SU-DHL-6 (cell line): ENCODE measurements around the gene ARMC9.

ENCODE experiments used
- EZH2phosphoT487 ChIP-seq: fragments of 200-600 bp; sonication (generic), shearing (Covaris generic); conservative IDR thresholded peaks from 2 replicates; pipeline ENCODE4 v1.6.1; 2018; ENCODE audit warnings: mild to moderate bottlenecking, antibody characterized with exemption, low read length, moderate library complexity, mixed read lengths
- TF ChIP-seq, protein P1 (sequence below): fragments of 200-600 bp; sonication (generic); IDR thresholded peaks from one replicate; pipeline ENCODE4 v1.5.1; 2017; ENCODE audit warnings: antibody characterized with exemption, mild to moderate bottlenecking, low read length, moderate library complexity; ENCODE audit not compliant: insufficient read depth, poor library complexity, severe bottlenecking

- TF ChIP-seq, protein P1, sequence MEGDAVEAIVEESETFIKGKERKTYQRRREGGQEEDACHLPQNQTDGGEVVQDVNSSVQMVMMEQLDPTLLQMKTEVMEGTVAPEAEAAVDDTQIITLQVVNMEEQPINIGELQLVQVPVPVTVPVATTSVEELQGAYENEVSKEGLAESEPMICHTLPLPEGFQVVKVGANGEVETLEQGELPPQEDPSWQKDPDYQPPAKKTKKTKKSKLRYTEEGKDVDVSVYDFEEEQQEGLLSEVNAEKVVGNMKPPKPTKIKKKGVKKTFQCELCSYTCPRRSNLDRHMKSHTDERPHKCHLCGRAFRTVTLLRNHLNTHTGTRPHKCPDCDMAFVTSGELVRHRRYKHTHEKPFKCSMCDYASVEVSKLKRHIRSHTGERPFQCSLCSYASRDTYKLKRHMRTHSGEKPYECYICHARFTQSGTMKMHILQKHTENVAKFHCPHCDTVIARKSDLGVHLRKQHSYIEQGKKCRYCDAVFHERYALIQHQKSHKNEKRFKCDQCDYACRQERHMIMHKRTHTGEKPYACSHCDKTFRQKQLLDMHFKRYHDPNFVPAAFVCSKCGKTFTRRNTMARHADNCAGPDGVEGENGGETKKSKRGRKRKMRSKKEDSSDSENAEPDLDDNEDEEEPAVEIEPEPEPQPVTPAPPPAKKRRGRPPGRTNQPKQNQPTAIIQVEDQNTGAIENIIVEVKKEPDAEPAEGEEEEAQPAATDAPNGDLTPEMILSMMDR = no peak
- no peak for TF ChIP-seq EZH2phosphoT487
Measured at GRCh38 chr2:231189171-231189530, 9.3 kb upstream of the ARMC9 start.
